Neural progenitor cell (in vitro differentiated cells): ENCODE results near the gene HSD17B2. TPM values are rescaled to one million over a fixed set of nuclear protein-coding genes. Genes with fewer than 3 reads are reported as not detected.

Experiments used
- DNase-seq: peaks from one replicate; pipeline ENCODE4 v3.0.0-alpha.2; 2016; ENCODE audit warnings: low spot score
- H2AFZ ChIP-seq: fragments of 200-600 bp; sonication (generic); replicated peaks from 2 replicates; pipeline ENCODE4 v1.6.1; 2016; ENCODE audit warnings: antibody characterized with exemption
- H3F3A ChIP-seq: fragments of 200-600 bp; sonication (generic); 2 replicates; pipeline ENCODE4 v1.6.1; 2016; ENCODE audit warnings: antibody characterized with exemption, low read depth
- H3K27ac ChIP-seq: fragments of 200-600 bp; sonication (generic); 2 replicates; pipeline ENCODE4 v1.5.1; 2016; ENCODE audit warnings: mild to moderate bottlenecking
- H3K27me3 ChIP-seq: fragments of 200-600 bp; sonication (generic); 2 replicates; pipeline ENCODE4 v1.6.1; 2016; ENCODE audit warnings: mild to moderate bottlenecking, moderate library complexity
- H3K36me3 ChIP-seq: fragments of 200-600 bp; sonication (generic); 2 replicates; pipeline ENCODE4 v1.5.1; 2016
- H3K4me1 ChIP-seq: fragments of 200-600 bp; sonication (generic); 2 replicates; pipeline ENCODE4 v1.6.1; 2016; ENCODE audit warnings: mixed run types
- H3K4me2 ChIP-seq: fragments of 200-600 bp; sonication (generic); 2 replicates; pipeline ENCODE4 v1.6.1; 2016
- H3K4me3 ChIP-seq: fragments of 200-600 bp; sonication (generic); 2 replicates; pipeline ENCODE4 v1.5.1; 2016
- H3K79me2 ChIP-seq: fragments of 200-600 bp; sonication (generic); 2 replicates; pipeline ENCODE4 v1.6.1; 2016; ENCODE audit warnings: low read depth
- H3K9ac ChIP-seq: fragments of 200-600 bp; sonication (generic); 2 replicates; pipeline ENCODE4 v1.6.1; 2016
- H3K9me3 ChIP-seq: fragments of 200-600 bp; sonication (generic); 2 replicates; pipeline ENCODE4 v1.5.1; 2016; ENCODE audit warnings: low read depth
- H4K20me1 ChIP-seq: fragments of 200-600 bp; sonication (generic); 2 replicates; pipeline ENCODE4 v1.6.1; 2016; ENCODE audit warnings: low read depth
- H3K27ac Mint-ChIP-seq: 3 replicates; pipeline ENCODE4 v1.8.0; 2021; ENCODE audit warnings: mixed read lengths
- H3K27me3 Mint-ChIP-seq: 2 replicates; pipeline ENCODE4 v1.8.0; 2022; ENCODE audit warnings: low read depth, mild to moderate bottlenecking, inconsistent platforms, moderate library complexity, mixed read lengths; ENCODE audit not compliant: insufficient read depth
- H3K36me3 Mint-ChIP-seq: 3 replicates; pipeline ENCODE4 v1.8.0; 2021; ENCODE audit warnings: mixed read lengths
- H3K4me1 Mint-ChIP-seq: 3 replicates; pipeline ENCODE4 v1.8.0; 2021; ENCODE audit warnings: mixed read lengths
- H3K4me3 Mint-ChIP-seq: 3 replicates; pipeline ENCODE4 v1.8.0; 2021; ENCODE audit warnings: mild to moderate bottlenecking, moderate library complexity, mixed read lengths
- H3K9me3 Mint-ChIP-seq: 3 replicates; pipeline ENCODE4 v1.8.0; 2020; ENCODE audit warnings: mixed read lengths
- EZH2 ChIP-seq: fragments of 200-600 bp; sonication (generic); IDR thresholded peaks from 2 replicates; pipeline ENCODE4 v1.6.1; 2017; ENCODE audit warnings: antibody characterized with exemption, mild to moderate bottlenecking, moderate library complexity
- EZH2phosphoT487 ChIP-seq: fragments of 200-600 bp; sonication (generic); IDR thresholded peaks from 2 replicates; pipeline ENCODE4 v1.6.1; 2017; ENCODE audit warnings: antibody characterized with exemption
- total RNA-seq: library from RNA; depleted of rRNA; stranded (reverse); fragments of >200 nt; gene quantifications from 2 replicates; pipeline ENCODE4 v1.2.3, GENCODE V29; 2015; ENCODE audit warnings: low replicate concordance
- TF ChIP-seq, protein P1 (sequence below): fragments of 200-600 bp; sonication (generic); IDR thresholded peaks from 2 replicates; pipeline ENCODE4 v1.5.1; 2017; ENCODE audit warnings: antibody characterized with exemption, mild to moderate bottlenecking

The HSD17B2 gene
- total RNA-seq, 1 donor from 2014 or later, result not detected

GRCh38 chr16:81997738-81998137, 37.3 kb upstream of the HSD17B2 start:
- no peaks in the 10 kb centered on the region for H3K79me2 ChIP-seq
- peaks cover 18% of the 10 kb centered on the region for H3K4me1 Mint-ChIP-seq
- H4K20me1 ChIP-seq, result no peaks in the 10 kb centered on the region
- H3K36me3 ChIP-seq, result no peaks in the 10 kb centered on the region
- H2AFZ ChIP-seq, result no peak overlapping the region
- no peak overlapping the region for H3K4me3 ChIP-seq
- H3K4me3 Mint-ChIP-seq, result no peak overlapping the region
- H3K4me2 ChIP-seq, result no peak overlapping the region
- H3K4me1 ChIP-seq, result no peaks in the 10 kb centered on the region
- no peaks in the 10 kb centered on the region for H3K9me3 ChIP-seq
- no peak overlapping the region for H3K9ac ChIP-seq
- H3F3A ChIP-seq, result no peaks in the 10 kb centered on the region
- DNase-seq, result no peak
- H3K27me3 Mint-ChIP-seq, result peaks cover 5% of the 10 kb centered on the region
- no peak overlapping the region for H3K27ac ChIP-seq
- no peak overlapping the region for H3K27ac Mint-ChIP-seq
- peaks cover 3% of the 10 kb centered on the region for H3K9me3 Mint-ChIP-seq
- no peaks in the 10 kb centered on the region for H3K27me3 ChIP-seq
- TF ChIP-seq, protein P1, sequence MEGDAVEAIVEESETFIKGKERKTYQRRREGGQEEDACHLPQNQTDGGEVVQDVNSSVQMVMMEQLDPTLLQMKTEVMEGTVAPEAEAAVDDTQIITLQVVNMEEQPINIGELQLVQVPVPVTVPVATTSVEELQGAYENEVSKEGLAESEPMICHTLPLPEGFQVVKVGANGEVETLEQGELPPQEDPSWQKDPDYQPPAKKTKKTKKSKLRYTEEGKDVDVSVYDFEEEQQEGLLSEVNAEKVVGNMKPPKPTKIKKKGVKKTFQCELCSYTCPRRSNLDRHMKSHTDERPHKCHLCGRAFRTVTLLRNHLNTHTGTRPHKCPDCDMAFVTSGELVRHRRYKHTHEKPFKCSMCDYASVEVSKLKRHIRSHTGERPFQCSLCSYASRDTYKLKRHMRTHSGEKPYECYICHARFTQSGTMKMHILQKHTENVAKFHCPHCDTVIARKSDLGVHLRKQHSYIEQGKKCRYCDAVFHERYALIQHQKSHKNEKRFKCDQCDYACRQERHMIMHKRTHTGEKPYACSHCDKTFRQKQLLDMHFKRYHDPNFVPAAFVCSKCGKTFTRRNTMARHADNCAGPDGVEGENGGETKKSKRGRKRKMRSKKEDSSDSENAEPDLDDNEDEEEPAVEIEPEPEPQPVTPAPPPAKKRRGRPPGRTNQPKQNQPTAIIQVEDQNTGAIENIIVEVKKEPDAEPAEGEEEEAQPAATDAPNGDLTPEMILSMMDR, result no peak
- TF ChIP-seq EZH2phosphoT487 (no peak), EZH2 (no peak)
- H3K36me3 Mint-ChIP-seq, result no peaks in the 10 kb centered on the region

DNA sequence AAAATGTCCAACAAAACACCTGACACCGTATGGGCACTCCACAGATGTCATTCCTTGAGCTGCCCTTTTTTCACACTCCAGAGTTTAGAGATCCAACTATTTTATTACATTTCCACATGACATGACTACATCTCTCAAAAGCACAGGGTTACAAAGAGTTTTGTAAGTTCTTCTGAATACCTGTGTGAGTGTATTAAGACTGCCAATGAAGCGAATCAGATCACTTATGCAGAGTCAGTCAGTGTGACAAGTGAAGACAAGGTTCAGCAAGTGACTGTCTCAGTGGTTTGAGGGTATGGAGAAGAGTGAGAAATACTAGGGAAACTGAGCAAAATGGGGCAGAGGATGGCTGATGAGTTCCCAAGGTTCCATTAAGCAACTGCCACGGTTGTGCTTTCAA, 32.2 kb upstream of the HSD17B2 start:
- Histone ChIP-seq H3K79me2 (no peaks in the 10 kb centered on the region), H3K27ac (no peak overlapping the region), H3K4me2 (no peak overlapping the region), H3K4me1 (peaks cover 4% of the 10 kb centered on the region), H3K27me3 (no peaks in the 10 kb centered on the region), H2AFZ (no peak overlapping the region), H3K36me3 (no peaks in the 10 kb centered on the region), H4K20me1 (no peaks in the 10 kb centered on the region), H3K9ac (no peak overlapping the region), H3F3A (no peaks in the 10 kb centered on the region), H3K4me3 (no peak overlapping the region), H3K9me3 (no peaks in the 10 kb centered on the region)
- no peaks in the 10 kb centered on the region for H3K36me3 Mint-ChIP-seq
- H3K4me3 Mint-ChIP-seq, result no peak overlapping the region
- no peak for TF ChIP-seq EZH2
- TF ChIP-seq, protein P1, result no peak
- no peak for TF ChIP-seq EZH2phosphoT487
- H3K27me3 Mint-ChIP-seq, result peaks cover 2% of the 10 kb centered on the region
- H3K4me1 Mint-ChIP-seq, result peaks cover 13% of the 10 kb centered on the region
- H3K27ac Mint-ChIP-seq, result no peak overlapping the region
- peaks cover 2% of the 10 kb centered on the region for H3K9me3 Mint-ChIP-seq
- DNase-seq, result no peak

DNA sequence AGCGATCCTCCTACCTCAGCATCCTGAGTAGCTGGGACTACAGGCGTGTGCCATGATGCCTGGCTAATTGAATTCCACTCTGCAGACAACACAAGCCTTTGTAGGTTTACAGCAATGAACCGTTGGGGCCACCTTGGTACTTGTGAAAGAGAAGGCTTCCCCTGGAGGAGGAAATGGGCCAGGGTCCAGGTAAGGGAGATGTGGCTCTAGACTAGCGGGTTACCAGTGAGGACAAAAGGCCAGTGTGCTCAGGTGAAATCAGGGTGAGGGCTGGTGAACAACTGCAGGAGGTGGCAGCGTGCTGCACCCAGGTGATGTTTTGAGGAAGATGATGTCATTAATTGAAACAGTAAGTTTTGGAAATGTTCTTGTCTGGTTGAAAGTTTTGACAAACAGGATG, 30.5 kb upstream of the HSD17B2 start:
- Mint-ChIP-seq H3K27ac (no peak overlapping the region), H3K4me3 (no peak overlapping the region)

More for the DNA sequence above, 30.5 kb upstream of the HSD17B2 start:
- Histone ChIP-seq H3K9ac (no peak overlapping the region), H3K27me3 (no peaks in the 10 kb centered on the region), H3K27ac (no peak overlapping the region), H3K4me1 (peaks cover 4% of the 10 kb centered on the region), H3K4me3 (no peak overlapping the region), H3F3A (no peaks in the 10 kb centered on the region), H3K36me3 (no peaks in the 10 kb centered on the region), H2AFZ (no peak overlapping the region), H3K9me3 (no peaks in the 10 kb centered on the region), H4K20me1 (no peaks in the 10 kb centered on the region), H3K79me2 (no peaks in the 10 kb centered on the region), H3K4me2 (no peak overlapping the region)
- no peak for TF ChIP-seq EZH2phosphoT487
- TF ChIP-seq EZH2, result no peak
- TF ChIP-seq, protein P1, result no peak
- no peaks in the 10 kb centered on the region for H3K36me3 Mint-ChIP-seq
- H3K9me3 Mint-ChIP-seq, result peaks cover 19% of the 10 kb centered on the region
- H3K4me1 Mint-ChIP-seq, result peaks cover 12% of the 10 kb centered on the region
- no peak for DNase-seq
- H3K27me3 Mint-ChIP-seq, result peaks cover 11% of the 10 kb centered on the region
